ENCODE results near the gene CERT1.

Gene CERT1

GRCh38 chr5:75524071-75524470 lies 12.6 kb upstream of the CERT1 start:
- Histone ChIP-seq H3K27me3 (ENCODE audit: control insufficient read depth in 1 of 2, insufficient read depth in 2 of 2, low read length in 2 of 2) (no peaks in the 10 kb centered on the region), H3K4me3 (ENCODE audit: low read length in 2 of 2) (no peak overlapping the region), H3K27ac (ENCODE audit: low read length) (no peak overlapping the region), H3K4me1 (ENCODE audit: control insufficient read depth, insufficient read depth, low read length) (no peaks in the 10 kb centered on the region), H3K9me3 (ENCODE audit: control insufficient read depth in 2 of 2, low read length in 2 of 2) (peaks cover 0 to 5% of the 10 kb centered on the region in 2 donors), H3K36me3 (ENCODE audit: control insufficient read depth in 2 of 2, insufficient read depth in 2 of 2, low read length in 2 of 2) (no peaks in the 10 kb centered on the region), H3K9ac (ENCODE audit: low read length in 2 of 2) (no peak overlapping the region)

- H3K27me3 ChIP-seq (ENCODE audit: control insufficient read depth in 1 of 2, insufficient read depth in 2 of 2, low read length in 2 of 2) = no peaks in the 10 kb centered on the region
- H3K27ac ChIP-seq (ENCODE audit: low read length) = no peak overlapping the region
- no peaks in the 10 kb centered on the region for H3K4me1 ChIP-seq (ENCODE audit: control insufficient read depth, insufficient read depth, low read length)
- no peaks in the 10 kb centered on the region for H3K36me3 ChIP-seq (ENCODE audit: control insufficient read depth in 2 of 2, insufficient read depth in 2 of 2, low read length in 2 of 2)
- H3K4me3 ChIP-seq (ENCODE audit: low read length in 2 of 2) = no peak overlapping the region
- no peak overlapping the region for H3K9ac ChIP-seq (ENCODE audit: low read length in 2 of 2)
- H3K9me3 ChIP-seq (ENCODE audit: control insufficient read depth in 2 of 2, low read length in 2 of 2) = peaks cover 0 to 5% of the 10 kb centered on the region in 2 donors
Measured at GRCh38 chr5:75523275-75523674, 11.8 kb upstream of the CERT1 start.

- Histone ChIP-seq H3K9me3 (ENCODE audit: control insufficient read depth in 2 of 2, low read length in 2 of 2) (peaks cover 0 to 5% of the 10 kb centered on the region in 2 donors), H3K9ac (ENCODE audit: low read length in 2 of 2) (no peak overlapping the region), H3K27me3 (ENCODE audit: control insufficient read depth in 1 of 2, insufficient read depth in 2 of 2, low read length in 2 of 2) (no peaks in the 10 kb centered on the region), H3K36me3 (ENCODE audit: control insufficient read depth in 2 of 2, insufficient read depth in 2 of 2, low read length in 2 of 2) (no peaks in the 10 kb centered on the region), H3K4me3 (ENCODE audit: low read length in 2 of 2) (no peak overlapping the region), H3K4me1 (ENCODE audit: control insufficient read depth, insufficient read depth, low read length) (no peaks in the 10 kb centered on the region), H3K27ac (ENCODE audit: low read length) (no peak overlapping the region)
Measured at GRCh38 chr5:75522542-75522941, 11.1 kb upstream of the CERT1 start.

- Histone ChIP-seq H3K36me3 (ENCODE audit: control insufficient read depth in 2 of 2, insufficient read depth in 2 of 2, low read length in 2 of 2) (no peaks in the 10 kb centered on the region), H3K4me3 (ENCODE audit: low read length in 2 of 2) (no peak overlapping the region), H3K9ac (ENCODE audit: low read length in 2 of 2) (no peak overlapping the region), H3K27ac (ENCODE audit: low read length) (no peak overlapping the region), H3K27me3 (ENCODE audit: control insufficient read depth in 1 of 2, insufficient read depth in 2 of 2, low read length in 2 of 2) (no peaks in the 10 kb centered on the region), H3K4me1 (ENCODE audit: control insufficient read depth, insufficient read depth, low read length) (no peaks in the 10 kb centered on the region), H3K9me3 (ENCODE audit: control insufficient read depth in 2 of 2, low read length in 2 of 2) (peaks cover 0 to 5% of the 10 kb centered on the region in 2 donors)
Measured at GRCh38 chr5:75522025-75522424, 10.6 kb upstream of the CERT1 start.

- Histone ChIP-seq H3K36me3 (ENCODE audit: control insufficient read depth in 2 of 2, insufficient read depth in 2 of 2, low read length in 2 of 2) (no peaks in the 10 kb centered on the region), H3K4me1 (ENCODE audit: control insufficient read depth, insufficient read depth, low read length) (no peaks in the 10 kb centered on the region)
Measured at GRCh38 chr5:75521195-75521594, 9.8 kb upstream of the CERT1 start.

GRCh38 chr5:75519761-75520160 lies 8.3 kb upstream of the CERT1 start:
- Histone ChIP-seq H3K4me3 (ENCODE audit: low read length in 2 of 2) (no peak overlapping the region), H3K36me3 (ENCODE audit: control insufficient read depth in 2 of 2, insufficient read depth in 2 of 2, low read length in 2 of 2) (no peaks in the 10 kb centered on the region), H3K27me3 (ENCODE audit: control insufficient read depth in 1 of 2, insufficient read depth in 2 of 2, low read length in 2 of 2) (no peaks in the 10 kb centered on the region), H3K4me1 (ENCODE audit: control insufficient read depth, insufficient read depth, low read length) (no peaks in the 10 kb centered on the region), H3K27ac (ENCODE audit: low read length) (no peak overlapping the region), H3K9ac (ENCODE audit: low read length in 2 of 2) (no peak overlapping the region), H3K9me3 (ENCODE audit: control insufficient read depth in 2 of 2, low read length in 2 of 2) (peaks cover 0 to 5% of the 10 kb centered on the region in 2 donors)

More at GRCh38 chr5:75521195-75521594, 9.8 kb upstream of the CERT1 start:
- no peaks in the 10 kb centered on the region for H3K27me3 ChIP-seq (ENCODE audit: control insufficient read depth in 1 of 2, insufficient read depth in 2 of 2, low read length in 2 of 2)
- H3K27ac ChIP-seq (ENCODE audit: low read length) = no peak overlapping the region
- peaks cover 0 to 5% of the 10 kb centered on the region in 2 donors for H3K9me3 ChIP-seq (ENCODE audit: control insufficient read depth in 2 of 2, low read length in 2 of 2)
- no peak overlapping the region for H3K4me3 ChIP-seq (ENCODE audit: low read length in 2 of 2)
- no peak overlapping the region for H3K9ac ChIP-seq (ENCODE audit: low read length in 2 of 2)

GRCh38 chr5:75514323-75514722 lies 2.9 kb upstream of the CERT1 start:
- H3K4me1 ChIP-seq (ENCODE audit: control insufficient read depth, insufficient read depth, low read length) = peaks cover 4% of the 10 kb centered on the region
- H3K27me3 ChIP-seq (ENCODE audit: control insufficient read depth in 1 of 2, insufficient read depth in 2 of 2, low read length in 2 of 2) = no peaks in the 10 kb centered on the region
- H3K9ac ChIP-seq (ENCODE audit: low read length in 2 of 2) = no peak overlapping the region
- no peaks in the 10 kb centered on the region for H3K36me3 ChIP-seq (ENCODE audit: control insufficient read depth in 2 of 2, insufficient read depth in 2 of 2, low read length in 2 of 2)
- H3K27ac ChIP-seq (ENCODE audit: low read length) = no peak overlapping the region
- no peaks in the 10 kb centered on the region for H3K9me3 ChIP-seq (ENCODE audit: control insufficient read depth in 2 of 2, low read length in 2 of 2)
- H3K4me3 ChIP-seq (ENCODE audit: low read length in 2 of 2) = no peak overlapping the region

- H3K4me3 ChIP-seq (ENCODE audit: low read length in 2 of 2) = no peak overlapping the region
- no peak overlapping the region for H3K27ac ChIP-seq (ENCODE audit: low read length)
- no peak overlapping the region for H3K9ac ChIP-seq (ENCODE audit: low read length in 2 of 2)
- no peaks in the 10 kb centered on the region for H3K27me3 ChIP-seq (ENCODE audit: control insufficient read depth in 1 of 2, insufficient read depth in 2 of 2, low read length in 2 of 2)
- no peaks in the 10 kb centered on the region for H3K36me3 ChIP-seq (ENCODE audit: control insufficient read depth in 2 of 2, insufficient read depth in 2 of 2, low read length in 2 of 2)
- peaks cover 5% of the 10 kb centered on the region for H3K4me1 ChIP-seq (ENCODE audit: control insufficient read depth, insufficient read depth, low read length)
- no peaks in the 10 kb centered on the region for H3K9me3 ChIP-seq (ENCODE audit: control insufficient read depth in 2 of 2, low read length in 2 of 2)
Measured at GRCh38 chr5:75513841-75514240, 2.4 kb upstream of the CERT1 start.

- H3K27me3 ChIP-seq (ENCODE audit: control insufficient read depth in 1 of 2, insufficient read depth in 2 of 2, low read length in 2 of 2) = no peaks in the 10 kb centered on the region
- no peak overlapping the region for H3K27ac ChIP-seq (ENCODE audit: low read length)
- peaks cover 5% of the 10 kb centered on the region for H3K4me1 ChIP-seq (ENCODE audit: control insufficient read depth, insufficient read depth, low read length)
- H3K9me3 ChIP-seq (ENCODE audit: control insufficient read depth in 2 of 2, low read length in 2 of 2) = no peaks in the 10 kb centered on the region
- peak overlapping the region; percentile 86 to 89 for H3K4me3 ChIP-seq (ENCODE audit: low read length in 2 of 2)
- H3K36me3 ChIP-seq (ENCODE audit: control insufficient read depth in 2 of 2, insufficient read depth in 2 of 2, low read length in 2 of 2) = no peaks in the 10 kb centered on the region
- peak overlapping the region; percentile 76 to 87 for H3K9ac ChIP-seq (ENCODE audit: low read length in 2 of 2)
Measured at GRCh38 chr5:75512383-75513074, 1.1 kb upstream of the CERT1 start.

GRCh38 chr5:75510836-75511434 lies 494 bp downstream of the CERT1 start:
- Histone ChIP-seq H3K4me3 (ENCODE audit: low read length in 2 of 2) (peak overlapping the region; percentile 89 to 94), H3K9me3 (ENCODE audit: control insufficient read depth in 2 of 2, low read length in 2 of 2) (no peaks in the 10 kb centered on the region), H3K4me1 (ENCODE audit: control insufficient read depth, insufficient read depth, low read length) (peaks cover 5% of the 10 kb centered on the region), H3K27me3 (ENCODE audit: control insufficient read depth in 1 of 2, insufficient read depth in 2 of 2, low read length in 2 of 2) (no peaks in the 10 kb centered on the region), H3K9ac (ENCODE audit: low read length in 2 of 2) (peak overlapping the region; percentile 73 to 83), H3K36me3 (ENCODE audit: control insufficient read depth in 2 of 2, insufficient read depth in 2 of 2, low read length in 2 of 2) (no peaks in the 10 kb centered on the region), H3K27ac (ENCODE audit: low read length) (peak overlapping the region; percentile 80)

GRCh38 chr5:75510417-75510835 lies 1.0 kb downstream of the CERT1 start:
- H3K27me3 ChIP-seq (ENCODE audit: control insufficient read depth in 1 of 2, insufficient read depth in 2 of 2, low read length in 2 of 2) = no peaks in the 10 kb centered on the region
- peak overlapping the region; percentile 80 for H3K27ac ChIP-seq (ENCODE audit: low read length)
- H3K36me3 ChIP-seq (ENCODE audit: control insufficient read depth in 2 of 2, insufficient read depth in 2 of 2, low read length in 2 of 2) = no peaks in the 10 kb centered on the region
- no peaks in the 10 kb centered on the region for H3K9me3 ChIP-seq (ENCODE audit: control insufficient read depth in 2 of 2, low read length in 2 of 2)
- H3K4me1 ChIP-seq (ENCODE audit: control insufficient read depth, insufficient read depth, low read length) = peaks cover 5% of the 10 kb centered on the region
- peak overlapping the region; percentile 89 to 94 for H3K4me3 ChIP-seq (ENCODE audit: low read length in 2 of 2)
- H3K9ac ChIP-seq (ENCODE audit: low read length in 2 of 2) = peak overlapping the region; percentile 73 to 83
